HUES6 (cell line): ENCODE data around the gene AFF1.

Source experiments
- H3K27ac ChIP-seq: 2 replicates; pipeline ENCODE4 v1.7.0; 2013; ENCODE audit warnings: low read depth, mild to moderate bottlenecking, low read length, inconsistent platforms
- H3K27me3 ChIP-seq: 2 replicates; pipeline ENCODE4 v1.6.1; 2013; ENCODE audit warnings: low read length; ENCODE audit not compliant: control insufficient read depth, insufficient read depth
- H3K36me3 ChIP-seq: 2 replicates; pipeline ENCODE4 v1.6.1; 2013; ENCODE audit warnings: low read length; ENCODE audit not compliant: control insufficient read depth, insufficient read depth
- H3K4me1 ChIP-seq: 2 replicates; pipeline ENCODE4 v1.6.1; 2013; ENCODE audit warnings: low read length; ENCODE audit not compliant: control insufficient read depth, insufficient read depth
- H3K4me3 ChIP-seq: 2 replicates; pipeline ENCODE4 v1.5.1; 2013; ENCODE audit warnings: low read depth, low read length
- H3K9ac ChIP-seq: one replicate; pipeline ENCODE4 v1.6.1; 2013; ENCODE audit warnings: mild to moderate bottlenecking, low read length
- H3K9me3 ChIP-seq: 2 replicates; pipeline ENCODE4 v1.6.1; 2013; ENCODE audit warnings: low read depth, low read length; ENCODE audit not compliant: control insufficient read depth, insufficient read depth

Gene AFF1

GRCh38 chr4:87050596-87050995, 115.8 kb downstream of the AFF1 start:
- peaks cover 37% of the 10 kb centered on the region for H3K36me3 ChIP-seq
- H3K27ac ChIP-seq: no peak overlapping the region
- peaks cover 50% of the 10 kb centered on the region for H3K4me1 ChIP-seq
- H3K27me3 ChIP-seq: no peaks in the 10 kb centered on the region
- no peak overlapping the region for H3K4me3 ChIP-seq
- no peak overlapping the region for H3K9ac ChIP-seq
- H3K9me3 ChIP-seq: no peaks in the 10 kb centered on the region

- Histone ChIP-seq H3K27me3 (no peaks in the 10 kb centered on the region), H3K27ac (no peak overlapping the region), H3K9me3 (no peaks in the 10 kb centered on the region), H3K9ac (no peak overlapping the region), H3K4me1 (peaks cover 54% of the 10 kb centered on the region), H3K4me3 (no peak overlapping the region), H3K36me3 (peaks cover 33% of the 10 kb centered on the region)
These were observed 116.4 kb downstream of the AFF1 start for GRCh38 chr4:87051121-87051713.

GRCh38 chr4:87052615-87053014, 117.8 kb downstream of the AFF1 start:
- Histone ChIP-seq H3K9me3 (no peaks in the 10 kb centered on the region), H3K27me3 (no peaks in the 10 kb centered on the region), H3K4me3 (no peak overlapping the region), H3K4me1 (peaks cover 48% of the 10 kb centered on the region), H3K36me3 (peaks cover 20% of the 10 kb centered on the region), H3K9ac (no peak overlapping the region), H3K27ac (no peak overlapping the region)

- no peak overlapping the region for H3K9ac ChIP-seq
- H3K4me3 ChIP-seq: no peak overlapping the region
- peaks cover 49% of the 10 kb centered on the region for H3K4me1 ChIP-seq
- peaks cover 17% of the 10 kb centered on the region for H3K36me3 ChIP-seq
- no peaks in the 10 kb centered on the region for H3K9me3 ChIP-seq
- no peak overlapping the region for H3K27ac ChIP-seq
- no peaks in the 10 kb centered on the region for H3K27me3 ChIP-seq
These were observed 118.4 kb downstream of the AFF1 start for GRCh38 chr4:87053176-87053658.

GRCh38 chr4:87053802-87054767, 119.3 kb downstream of the AFF1 start:
- Histone ChIP-seq H3K27ac (no peak overlapping the region), H3K9ac (no peak overlapping the region), H3K9me3 (no peaks in the 10 kb centered on the region), H3K36me3 (peaks cover 14% of the 10 kb centered on the region; the same call in 1 of the 2 replicates), H3K4me1 (peaks cover 50% of the 10 kb centered on the region), H3K27me3 (no peaks in the 10 kb centered on the region), H3K4me3 (no peak overlapping the region)

GRCh38 chr4:87054900-87055299, 120.1 kb downstream of the AFF1 start:
- Histone ChIP-seq H3K27me3 (no peaks in the 10 kb centered on the region), H3K4me3 (no peak overlapping the region), H3K36me3 (0 out of 2 replicates have a peak, but pooled peaks cover 17% of the 10 kb centered on the region), H3K4me1 (peaks cover 52% of the 10 kb centered on the region), H3K9me3 (no peaks in the 10 kb centered on the region), H3K27ac (no peak overlapping the region), H3K9ac (no peak overlapping the region)

GRCh38 chr4:87055311-87055710, 120.5 kb downstream of the AFF1 start:
- 0 out of 2 replicates have a peak, but pooled peaks cover 15% of the 10 kb centered on the region for H3K36me3 ChIP-seq
- H3K9me3 ChIP-seq: no peaks in the 10 kb centered on the region
- peaks cover 52% of the 10 kb centered on the region for H3K4me1 ChIP-seq
- H3K27me3 ChIP-seq: no peaks in the 10 kb centered on the region
- H3K27ac ChIP-seq: peak overlapping the region; percentile 64
- H3K4me3 ChIP-seq: no peak overlapping the region
- no peak overlapping the region for H3K9ac ChIP-seq

- Histone ChIP-seq H3K27me3 (no peaks in the 10 kb centered on the region), H3K9me3 (no peaks in the 10 kb centered on the region), H3K4me3 (no peak overlapping the region), H3K4me1 (peaks cover 52% of the 10 kb centered on the region), H3K9ac (no peak overlapping the region), H3K36me3 (peaks cover 14% of the 10 kb centered on the region; the same call in 1 of the 2 replicates), H3K27ac (no peak overlapping the region)
These were observed 122.1 kb downstream of the AFF1 start for GRCh38 chr4:87056881-87057280.

- no peak overlapping the region for H3K9ac ChIP-seq
- no peaks in the 10 kb centered on the region for H3K27me3 ChIP-seq
- peaks cover 14% of the 10 kb centered on the region; the same call in 1 of the 2 replicates for H3K36me3 ChIP-seq
- no peak overlapping the region for H3K4me3 ChIP-seq
- H3K9me3 ChIP-seq: no peaks in the 10 kb centered on the region
- no peak overlapping the region for H3K27ac ChIP-seq
- H3K4me1 ChIP-seq: peaks cover 50% of the 10 kb centered on the region
These were observed 123.1 kb downstream of the AFF1 start for GRCh38 chr4:87057835-87058355.

- Histone ChIP-seq H3K4me1 (peaks cover 45% of the 10 kb centered on the region), H3K36me3 (peaks cover 14% of the 10 kb centered on the region; the same call in 1 of the 2 replicates), H3K9me3 (no peaks in the 10 kb centered on the region), H3K27me3 (no peaks in the 10 kb centered on the region), H3K4me3 (no peak overlapping the region), H3K27ac (peak overlapping the region; percentile 2; the same call in 1 of the 2 replicates), H3K9ac (no peak overlapping the region)
These were observed 123.7 kb downstream of the AFF1 start for GRCh38 chr4:87058356-87059073.
